GM21576 (cell line): ENCODE data around the gene ARSD.

Source experiments
- ATAC-seq: cut with Tn5 transposase; IDR thresholded peaks from one replicate; pipeline ENCODE4 v1.9.1; 2021; ENCODE audit warnings: mild to moderate bottlenecking, moderate library complexity; ENCODE audit not compliant: unreplicated experiment

ARSD gene

GRCh38 chrX:2857566-2857965, 71.6 kb downstream of the ARSD start:
- no peak for ATAC-seq

GRCh38 chrX:2855761-2856160, 73.4 kb downstream of the ARSD start:
- ATAC-seq = no peak

- ATAC-seq = no peak
Measured at GRCh38 chrX:2854918-2855317, 74.2 kb downstream of the ARSD start.
